Fibroblast of the aortic adventitia (primary cell): ENCODE data around the gene FEV. TPM values are rescaled to one million over a fixed set of nuclear protein-coding genes. Genes with fewer than 3 reads are reported as not detected.
A peak's percentile ranks its signal among the peaks of the same experiment; 100 is the strongest.

Experiments used
- DNase-seq: peaks from one replicate; pipeline ENCODE4 v3.0.0-alpha.2; 2010; ENCODE audit warnings: low read depth
- H3K4me3 ChIP-seq: 2 replicates; pipeline ENCODE4 v1.5.1; 2011; ENCODE audit warnings: low read depth, mild to moderate bottlenecking, control low read depth, low read length, moderate library complexity
- total RNA-seq: library from RNA; depleted of rRNA; stranded (reverse); fragments of >200 nt; gene quantifications from 2 replicates; pipeline ENCODE4 v1.2.3, GENCODE V29; 2012; ENCODE audit warnings: low replicate concordance
- TF ChIP-seq, protein P1 (sequence below): IDR thresholded peaks from 2 replicates; pipeline ENCODE4 v1.5.1; 2011; ENCODE audit warnings: mild to moderate bottlenecking, low read length, control low read depth, inconsistent platforms; ENCODE audit not compliant: insufficient read depth

Gene FEV
- total RNA-seq, 1 donor: not detected

DNA sequence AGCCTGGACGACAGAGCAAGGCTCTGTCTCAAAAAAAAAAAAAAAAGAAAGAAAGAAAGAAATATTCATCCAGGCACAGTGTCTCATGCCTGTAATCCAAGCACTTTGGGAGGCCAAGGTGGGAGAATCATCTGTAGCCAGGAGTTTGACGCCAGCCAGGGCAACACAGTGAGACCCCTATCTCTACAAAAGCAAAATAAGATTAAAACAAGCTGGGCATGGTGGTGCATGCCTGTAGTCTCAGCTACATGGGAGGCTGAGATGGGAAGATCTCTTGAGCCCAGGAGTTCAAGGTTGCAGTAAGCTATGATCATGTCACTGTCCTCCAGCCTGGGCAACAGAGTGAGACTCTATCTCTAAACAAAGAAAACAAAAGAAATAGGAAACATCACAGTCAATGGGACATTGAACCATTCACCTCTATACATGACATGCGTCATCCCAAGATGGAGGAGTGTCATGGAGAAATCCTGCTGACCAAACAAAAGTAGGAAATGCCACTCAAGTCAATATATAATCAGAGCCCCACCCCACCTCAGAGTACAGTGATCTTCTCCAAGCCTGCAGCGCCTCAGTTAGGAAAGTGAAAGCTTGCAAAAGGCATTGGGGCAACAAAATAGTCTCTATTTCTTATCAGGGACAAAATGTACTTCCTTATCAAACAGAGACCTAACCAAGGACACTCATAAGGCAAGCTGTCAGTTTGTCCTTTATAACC, 9.8 kb downstream of the FEV start:
- TF ChIP-seq, protein P1, sequence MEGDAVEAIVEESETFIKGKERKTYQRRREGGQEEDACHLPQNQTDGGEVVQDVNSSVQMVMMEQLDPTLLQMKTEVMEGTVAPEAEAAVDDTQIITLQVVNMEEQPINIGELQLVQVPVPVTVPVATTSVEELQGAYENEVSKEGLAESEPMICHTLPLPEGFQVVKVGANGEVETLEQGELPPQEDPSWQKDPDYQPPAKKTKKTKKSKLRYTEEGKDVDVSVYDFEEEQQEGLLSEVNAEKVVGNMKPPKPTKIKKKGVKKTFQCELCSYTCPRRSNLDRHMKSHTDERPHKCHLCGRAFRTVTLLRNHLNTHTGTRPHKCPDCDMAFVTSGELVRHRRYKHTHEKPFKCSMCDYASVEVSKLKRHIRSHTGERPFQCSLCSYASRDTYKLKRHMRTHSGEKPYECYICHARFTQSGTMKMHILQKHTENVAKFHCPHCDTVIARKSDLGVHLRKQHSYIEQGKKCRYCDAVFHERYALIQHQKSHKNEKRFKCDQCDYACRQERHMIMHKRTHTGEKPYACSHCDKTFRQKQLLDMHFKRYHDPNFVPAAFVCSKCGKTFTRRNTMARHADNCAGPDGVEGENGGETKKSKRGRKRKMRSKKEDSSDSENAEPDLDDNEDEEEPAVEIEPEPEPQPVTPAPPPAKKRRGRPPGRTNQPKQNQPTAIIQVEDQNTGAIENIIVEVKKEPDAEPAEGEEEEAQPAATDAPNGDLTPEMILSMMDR: no peak
- no peak for DNase-seq
- H3K4me3 ChIP-seq: no peak overlapping the region

DNA sequence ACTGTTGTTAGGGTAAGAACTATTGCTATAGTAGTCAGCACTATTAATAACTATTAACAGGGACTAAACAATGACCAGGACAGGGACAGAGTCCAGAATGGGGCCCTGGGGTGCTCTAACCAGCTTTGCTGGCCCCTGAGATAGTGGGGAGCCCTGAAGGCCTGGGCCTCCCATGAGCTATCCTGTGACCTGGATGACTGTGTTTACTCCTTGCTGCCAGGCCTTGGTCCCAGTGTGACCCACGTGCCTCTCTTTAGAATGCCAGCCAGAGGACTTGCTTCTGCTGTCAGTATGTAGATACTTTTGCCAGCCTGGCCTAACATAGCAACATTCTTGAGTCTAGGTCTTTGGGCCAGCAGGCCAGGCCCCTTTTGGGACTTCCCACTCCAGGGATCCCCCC, 14.1 kb downstream of the FEV start:
- TF ChIP-seq, protein P1: no peak
- H3K4me3 ChIP-seq: no peak overlapping the region
- no peak for DNase-seq

DNA sequence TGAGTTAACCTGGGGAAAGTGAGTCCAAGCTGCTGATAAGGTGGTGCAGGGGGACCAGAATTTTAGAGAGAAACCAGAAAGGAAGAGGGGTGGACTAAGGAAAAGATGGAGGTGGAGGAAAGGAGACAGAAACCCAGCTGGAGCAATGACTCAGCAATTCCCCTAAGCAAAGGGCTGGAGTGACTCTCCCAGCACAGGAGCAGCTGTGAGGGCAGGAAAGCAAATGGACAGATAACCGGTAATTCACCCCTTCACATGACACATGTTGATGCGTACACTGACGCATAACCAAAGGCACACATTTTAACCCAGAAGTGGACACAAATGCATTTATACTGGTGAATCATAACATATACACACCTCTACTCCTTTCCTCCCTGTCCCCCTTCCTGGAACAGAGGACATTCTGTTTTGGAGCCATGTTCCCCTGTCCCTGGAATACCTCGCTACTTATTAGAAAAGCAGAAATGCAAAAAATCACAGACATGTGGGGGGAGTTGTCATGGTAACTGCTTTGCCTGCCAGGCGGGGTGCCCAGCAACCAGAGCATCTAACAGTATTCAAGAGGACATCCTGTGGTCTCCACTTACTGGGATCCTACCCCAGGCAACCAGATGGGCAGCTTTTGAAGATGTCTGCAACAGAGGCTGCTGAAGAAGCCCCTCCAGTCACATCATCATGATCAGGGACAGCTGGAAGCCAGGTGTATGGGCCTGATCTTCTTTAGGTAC, 20.8 kb downstream of the FEV start:
- TF ChIP-seq, protein P1: no peak
- peak; percentile 80 for DNase-seq
- H3K4me3 ChIP-seq: no peak overlapping the region

DNA sequence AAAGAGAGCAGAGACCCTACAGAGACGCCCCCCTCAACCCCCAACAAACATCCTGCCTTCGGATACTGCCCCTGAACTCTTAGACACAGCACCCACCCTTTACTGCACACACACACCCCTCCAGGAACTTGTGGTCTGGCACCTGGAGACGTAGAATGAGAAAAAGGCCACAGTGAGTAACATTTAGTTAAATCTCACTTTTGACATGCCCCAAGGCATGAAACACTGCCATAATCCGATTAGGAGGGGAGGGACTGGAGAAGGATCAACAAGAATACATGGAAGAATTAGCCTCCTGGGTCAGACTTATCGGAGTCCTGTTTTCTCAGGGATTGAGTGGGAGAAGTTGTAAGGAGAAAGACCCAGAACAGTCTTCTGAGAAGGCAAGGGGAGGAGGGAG, 21.4 kb downstream of the FEV start:
- TF ChIP-seq, protein P1: no peak
- H3K4me3 ChIP-seq: peak overlapping the region; percentile 9
- peak; percentile 8 for DNase-seq

DNA sequence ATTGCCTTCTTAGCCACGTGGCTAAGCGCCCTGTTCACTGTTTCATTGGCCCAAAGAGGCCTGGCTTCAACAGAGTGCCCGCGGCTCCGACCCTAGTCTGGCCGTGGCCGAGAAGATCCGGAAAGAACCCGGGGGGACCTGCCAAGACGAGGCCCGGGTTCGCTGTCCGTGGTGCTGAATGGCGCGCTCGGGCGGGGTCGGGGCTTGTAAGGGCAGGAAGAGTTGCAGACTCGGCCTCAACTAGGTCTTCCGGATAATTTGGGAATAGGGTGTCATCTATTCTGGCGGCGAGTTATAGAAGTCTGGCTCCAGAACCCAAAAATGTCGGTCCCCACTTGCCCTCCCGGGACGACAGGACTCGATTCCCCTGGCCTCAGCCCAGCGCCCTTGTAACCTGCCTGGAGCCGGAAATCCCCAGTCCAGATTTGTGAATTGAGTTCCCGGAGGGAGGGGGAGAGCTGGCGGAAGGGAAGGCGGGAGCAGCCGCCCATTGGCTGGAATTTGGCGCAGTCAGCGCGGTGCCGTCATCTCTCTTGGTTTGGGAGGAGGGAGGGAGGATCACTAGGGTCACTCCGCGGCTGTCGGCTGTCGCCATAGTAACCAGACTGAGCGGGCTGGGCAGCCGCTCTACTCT, 22.0 kb downstream of the FEV start:
- DNase-seq: peak; percentile 70
- peak overlapping the region; percentile 45 for H3K4me3 ChIP-seq
- TF ChIP-seq, protein P1: no peak

DNA sequence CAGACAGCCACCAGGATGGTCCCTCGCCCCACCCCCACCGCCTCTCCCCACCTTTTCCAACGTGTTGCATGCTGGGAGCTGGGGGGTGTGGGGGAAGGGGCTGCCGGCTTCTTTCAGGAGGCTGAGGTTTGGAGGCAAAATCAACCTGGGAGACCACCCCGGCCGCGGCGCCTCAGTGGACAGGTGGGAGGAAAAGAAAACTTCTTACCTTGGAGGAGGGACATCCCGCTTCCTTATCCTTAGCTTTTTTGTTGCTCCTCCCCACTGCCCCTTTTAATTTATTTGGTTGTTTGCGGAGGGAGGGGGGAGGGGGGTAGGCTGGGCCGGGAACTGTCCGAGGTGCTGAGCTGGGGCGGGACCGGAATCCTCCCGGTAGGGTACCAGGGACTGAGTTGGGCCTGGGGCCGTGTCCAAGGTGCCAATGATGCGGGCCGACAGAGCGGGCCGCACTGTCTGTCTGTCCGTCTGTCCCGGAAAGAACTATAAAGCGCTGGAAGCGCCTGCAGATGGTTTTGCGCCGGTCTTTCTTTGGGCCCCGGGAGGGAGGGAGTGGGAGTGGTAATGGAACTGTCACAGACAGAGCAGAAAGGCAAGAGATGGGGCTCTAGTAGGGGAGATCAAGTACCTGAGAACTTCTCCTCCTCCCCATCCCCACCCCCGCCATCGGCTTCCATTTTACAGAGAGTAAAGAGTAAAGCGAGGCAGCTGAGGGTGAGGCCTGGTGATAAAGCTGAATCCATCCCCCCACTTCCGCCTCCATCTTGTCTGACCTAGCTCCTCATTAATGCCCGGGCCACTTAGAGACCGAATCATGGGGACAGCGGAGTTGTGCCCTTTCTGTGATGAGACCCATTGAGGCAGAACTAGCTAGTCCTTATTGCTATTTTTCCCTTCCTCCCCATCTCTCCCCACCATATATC, 23.1 kb downstream of the FEV start:
- TF ChIP-seq, protein P1: no peak
- DNase-seq: no peak
- no peak overlapping the region for H3K4me3 ChIP-seq
